ENCODE results near the gene SSTR4.

The SSTR4 gene

GRCh38 chr20:23069108-23069507, 34.0 kb downstream of the SSTR4 start:
- no peak for DNase-seq

- DNase-seq = no peak
Observed at GRCh38 chr20:23071398-23071797, 36.3 kb downstream of the SSTR4 start.

DNA sequence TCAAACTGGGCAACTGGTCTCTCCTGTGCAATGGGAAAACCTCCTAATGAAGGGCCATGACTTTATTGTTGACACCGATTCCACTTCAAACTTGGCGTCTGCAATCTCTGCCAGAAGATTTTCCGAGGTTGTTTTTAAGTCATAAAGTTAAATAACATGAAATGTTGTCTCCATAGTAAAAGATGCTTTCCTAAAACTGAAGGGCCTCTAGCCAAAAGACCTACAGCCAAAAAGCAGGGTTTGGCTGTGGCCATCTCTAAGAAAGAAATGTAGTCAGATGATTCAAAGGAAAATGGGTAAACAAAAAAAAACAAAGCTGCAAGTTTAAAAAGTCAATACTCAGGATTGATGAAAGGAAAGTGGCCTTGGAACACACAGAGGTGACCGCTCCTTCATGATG, 36.9 kb downstream of the SSTR4 start:
- DNase-seq = no peak

GRCh38 chr20:23072892-23073586, 37.9 kb downstream of the SSTR4 start:
- no peak for DNase-seq

GRCh38 chr20:23074052-23074451, 38.9 kb downstream of the SSTR4 start:
- no peak for DNase-seq

GRCh38 chr20:23077277-23077676, 42.2 kb downstream of the SSTR4 start:
- no peak for DNase-seq

DNA sequence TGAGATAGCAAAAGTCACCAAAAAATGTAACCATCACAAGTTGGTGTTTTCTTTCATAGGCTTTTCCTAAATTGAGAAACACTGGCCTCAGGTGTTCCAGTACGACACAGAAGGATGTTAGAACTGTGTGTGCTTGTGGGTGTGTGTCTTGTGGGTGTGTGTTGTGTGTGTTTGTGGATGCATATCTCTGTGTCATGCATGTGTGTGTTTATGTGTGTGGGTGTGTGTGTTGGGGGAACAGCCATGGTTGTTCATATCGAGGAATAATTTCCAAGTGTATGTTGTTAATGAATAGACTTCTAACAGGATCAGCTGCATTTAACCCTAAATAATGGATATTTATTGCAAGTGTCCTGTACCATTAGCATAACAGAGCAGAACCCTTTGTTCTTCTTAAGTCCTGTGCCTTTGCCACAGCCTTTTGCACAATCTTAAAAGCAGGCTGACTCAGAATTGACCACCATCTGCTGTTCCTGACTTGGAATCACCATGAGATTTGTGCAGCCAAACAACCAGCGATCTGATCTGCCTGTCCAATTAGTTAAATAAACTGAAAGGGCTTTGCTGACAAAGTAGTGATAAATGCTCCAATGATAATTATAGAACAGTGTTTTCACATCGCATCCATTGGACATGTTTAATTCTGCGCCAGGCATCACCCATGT, 43.4 kb downstream of the SSTR4 start:
- DNase-seq = no peak

DNA sequence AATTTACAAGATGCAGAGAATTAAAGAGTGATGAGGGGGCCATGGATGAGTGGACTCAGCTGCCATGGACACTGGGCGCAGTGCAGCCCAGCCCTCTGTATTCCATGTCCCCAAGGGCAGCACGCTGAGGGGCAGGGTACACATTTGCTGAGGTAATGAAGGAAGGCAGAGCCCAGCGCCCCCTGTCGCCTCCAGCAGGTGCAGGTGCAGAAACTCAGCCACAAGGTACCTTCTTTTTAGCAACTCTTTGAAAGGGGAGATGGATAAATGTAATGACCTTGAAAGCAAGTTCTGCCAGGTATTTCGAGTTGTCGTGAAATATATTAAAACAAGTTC, 43.9 kb downstream of the SSTR4 start:
- DNase-seq = no peak

- no peak for DNase-seq
Observed at GRCh38 chr20:23079926-23080325, 44.8 kb downstream of the SSTR4 start.

DNA sequence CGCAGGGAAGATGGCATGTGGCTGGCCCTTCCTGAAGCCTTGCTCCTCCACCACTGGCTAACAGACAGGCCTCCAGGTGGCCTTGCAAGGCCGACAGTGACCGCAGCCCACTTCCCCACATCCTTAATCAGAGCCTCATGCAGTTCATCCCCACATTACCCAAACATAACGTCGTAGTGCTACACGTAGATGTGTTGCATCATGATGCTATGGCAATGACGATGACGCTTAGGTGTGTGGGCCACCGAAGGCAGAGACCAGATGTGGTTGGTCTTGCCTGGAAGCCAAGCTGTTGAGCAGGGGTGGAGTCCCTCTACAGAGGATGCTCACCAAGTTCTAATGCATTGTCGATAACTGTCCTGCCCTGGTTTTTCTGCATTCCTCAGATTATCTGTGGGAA, 45.4 kb downstream of the SSTR4 start:
- no peak for DNase-seq

DNA sequence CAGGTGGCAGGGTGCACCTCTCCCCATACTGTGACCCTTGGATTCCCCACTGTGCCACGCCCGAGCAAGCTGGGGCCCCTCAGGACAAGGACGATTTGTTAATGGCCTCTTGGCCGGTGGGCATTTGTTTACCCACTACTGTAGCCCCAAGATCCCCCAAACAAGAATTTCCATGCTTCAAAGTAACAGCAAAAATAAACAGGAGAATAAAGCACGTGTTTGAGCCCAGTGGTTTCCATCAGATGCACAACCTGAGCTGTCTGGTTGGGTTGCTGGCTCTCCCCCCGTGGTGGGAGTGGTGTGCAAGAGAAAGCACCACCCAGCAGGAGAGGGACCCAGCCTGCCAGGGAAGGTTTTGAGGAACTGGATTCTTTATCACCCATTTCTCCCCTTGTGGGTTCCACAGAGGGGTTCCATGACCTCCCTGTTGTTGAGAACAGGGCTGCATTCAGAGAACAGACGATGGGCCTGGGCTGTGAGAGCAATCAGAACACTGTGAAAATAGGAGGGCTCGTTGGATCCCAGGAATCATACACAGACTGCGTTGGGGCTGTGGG, 46.2 kb downstream of the SSTR4 start:
- DNase-seq = no peak

GRCh38 chr20:23082846-23083552, 47.9 kb downstream of the SSTR4 start:
- no peak for DNase-seq

GRCh38 chr20:23083553-23084220, 48.6 kb downstream of the SSTR4 start:
- no peak for DNase-seq

- DNase-seq = no peak
Observed at GRCh38 chr20:23084282-23084844, 49.3 kb downstream of the SSTR4 start.

DNA sequence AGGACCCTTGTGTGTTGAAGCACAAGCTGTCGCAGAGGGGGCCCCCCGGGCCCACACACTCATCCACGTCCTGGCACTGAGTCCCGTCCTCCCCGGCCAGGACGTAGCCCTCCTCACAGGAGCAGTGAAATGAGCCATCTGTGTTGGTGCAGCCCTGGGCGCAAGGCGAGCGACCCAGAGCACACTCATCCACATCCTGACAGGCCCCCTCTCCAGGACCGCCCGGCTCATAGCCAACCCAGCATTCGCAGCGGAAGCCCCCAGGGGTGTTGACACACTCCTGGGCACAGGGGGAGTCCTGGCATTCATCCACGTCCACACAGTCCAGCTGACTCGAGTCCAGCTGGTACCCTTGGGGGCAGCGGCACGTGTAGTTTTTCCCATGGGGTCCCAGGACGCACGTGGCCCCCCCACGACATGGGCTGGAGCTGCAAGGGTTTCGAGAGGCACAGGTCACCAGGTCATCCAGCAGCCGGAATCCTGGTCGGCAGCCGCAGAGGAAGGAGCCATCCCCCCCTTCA, 49.8 kb downstream of the SSTR4 start:
- no peak for DNase-seq

GRCh38 chr20:23085436-23086055, 50.4 kb downstream of the SSTR4 start:
- DNase-seq = no peak

DNA sequence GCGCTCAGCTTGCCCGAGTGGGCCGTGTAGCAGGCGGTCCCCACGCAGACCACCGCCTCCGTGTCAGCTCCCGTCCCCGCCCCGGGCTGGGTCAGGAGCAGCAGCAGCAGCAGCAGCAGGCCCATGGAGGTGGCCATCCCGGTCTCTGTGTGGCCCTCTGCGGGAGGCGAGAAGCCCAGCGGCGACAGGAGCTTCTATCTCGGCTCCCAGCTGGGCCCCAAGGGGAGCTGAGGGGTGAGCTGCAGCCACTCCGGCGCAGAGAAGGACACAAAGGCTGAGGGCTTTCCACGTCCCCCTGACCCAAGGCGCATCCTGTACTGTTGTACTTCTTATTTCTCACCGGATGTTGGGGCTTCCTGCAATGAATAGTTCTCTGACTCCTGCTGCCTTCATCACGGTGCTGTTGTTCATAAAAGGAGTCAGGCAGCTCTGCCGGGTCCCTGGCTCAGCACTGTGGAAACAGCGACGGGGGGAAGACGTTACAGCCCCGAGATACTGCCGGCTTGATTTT, 51.0 kb downstream of the SSTR4 start, which contains the start of gene CD93:
Gene CD93, minus strand, starts transcription at position 269 of the 511 bp plus-strand sequence. Its CDS starts 132 bp downstream, at position 137.
- no peak for DNase-seq

- no peak for DNase-seq
Observed at GRCh38 chr20:23086931-23087411, 51.9 kb downstream of the SSTR4 start.

- no peak for DNase-seq
Observed at GRCh38 chr20:23087587-23088251, 52.6 kb downstream of the SSTR4 start.

Measured in stimulated activated naive CD4-positive, alpha-beta T cell (primary cell).